GM10248 (cell line): ENCODE measurements around the gene COL23A1.

Experiments
- CTCF ChIA-PET: fragments of 300-600 bp; sonication (Branson Sonifier 250); formaldehyde crosslinking; extraction: SDS; loops from one replicate; lab custom pipeline; 2021; ENCODE audit warnings: antibody characterized with exemption; lab: Yijun Ruan, JAX
- POLR2A ChIA-PET: fragments of 350-650 bp; sonication (Branson Sonifier 250); formaldehyde crosslinking; extraction: SDS; loops from one replicate; lab custom pipeline; 2020; ENCODE audit warnings: antibody characterized with exemption; lab: Yijun Ruan, JAX
- DNase-seq: peaks from one replicate; pipeline ENCODE4 v3.0.0; 2012; ENCODE audit errors: extremely low spot score
- CTCF ChIP-seq: IDR thresholded peaks from 2 replicates; pipeline ENCODE4 v1.5.1; 2012; ENCODE audit warnings: mild to moderate bottlenecking, low read depth; ENCODE audit errors: extremely low read depth, missing control alignments, control extremely low read depth

The COL23A1 gene

GRCh38 chr5:178238711-178239592 is 351.2 kb downstream of the COL23A1 start:
- TF ChIP-seq CTCF: no peak
- ChIA-PET CTCF (interaction anchor here (1.0 to 1.3 kb wide), 3 partner anchors 11 to 118 kb away, joined by 3 read pairs; no protein-coding TSS in a partner anchor), POLR2A (no interaction called here)
- no peak for DNase-seq

- no peak for DNase-seq
- CTCF ChIA-PET: interaction anchor here (1.2 to 1.3 kb wide), 2 partner anchors 13 to 117 kb away, joined by 3 read pairs; no protein-coding TSS in a partner anchor
- POLR2A ChIA-PET: no interaction called here
- TF ChIP-seq CTCF: no peak
These were observed 351.9 kb downstream of the COL23A1 start for GRCh38 chr5:178238313-178238635.

- DNase-seq: no peak
- TF ChIP-seq CTCF: no peak
- ChIA-PET POLR2A (no interaction called here), CTCF (interaction anchor here (1.2 to 1.3 kb wide), 2 partner anchors 13 to 116 kb away, joined by 3 read pairs; no protein-coding TSS in a partner anchor)
These were observed 352.5 kb downstream of the COL23A1 start for GRCh38 chr5:178237431-178238312.

- ChIA-PET CTCF (no interaction called here), POLR2A (no interaction called here)
- no peak for TF ChIP-seq CTCF
- no peak for DNase-seq
These were observed 353.5 kb downstream of the COL23A1 start for GRCh38 chr5:178236679-178237078.

GRCh38 chr5:178236126-178236525 is 354.1 kb downstream of the COL23A1 start:
- no peak for TF ChIP-seq CTCF
- POLR2A ChIA-PET: no interaction called here
- CTCF ChIA-PET: interaction anchor here (1.3 kb wide), 1 partner anchor 44 kb away, joined by 3 read pairs; no protein-coding TSS in a partner anchor

GRCh38 chr5:178235588-178235974 is 354.6 kb downstream of the COL23A1 start:
- ChIA-PET POLR2A (interaction anchor here (0.6 to 1.0 kb wide), 2 partner anchors 18 to 31 kb away, joined by 3 to 4 read pairs; partner anchors contain the start of gene HNRNPAB), CTCF (interaction anchor here (0.8 to 1.6 kb wide), 17 partner anchors 9 to 1445 kb away, joined by 3 to 18 read pairs (median 4); partner anchors contain the start of genes CBY3 and HNRNPAB)
- no peak for DNase-seq
- no peak for TF ChIP-seq CTCF

More at GRCh38 chr5:178236126-178236525, 354.1 kb downstream of the COL23A1 start:
- no peak for DNase-seq
